ENCODE results near the gene PCYT1A. TPM values are rescaled to one million over a fixed set of nuclear protein-coding genes. Genes with fewer than 3 reads are reported as not detected.

The PCYT1A gene
- total and polyA plus RNA-seq, 10 of the 15 experiments (the other 5 are each of a cell fraction or from before 2014, with no cell fraction given), result 10.8 to 64.3 (median 48.6) TPM

DNA sequence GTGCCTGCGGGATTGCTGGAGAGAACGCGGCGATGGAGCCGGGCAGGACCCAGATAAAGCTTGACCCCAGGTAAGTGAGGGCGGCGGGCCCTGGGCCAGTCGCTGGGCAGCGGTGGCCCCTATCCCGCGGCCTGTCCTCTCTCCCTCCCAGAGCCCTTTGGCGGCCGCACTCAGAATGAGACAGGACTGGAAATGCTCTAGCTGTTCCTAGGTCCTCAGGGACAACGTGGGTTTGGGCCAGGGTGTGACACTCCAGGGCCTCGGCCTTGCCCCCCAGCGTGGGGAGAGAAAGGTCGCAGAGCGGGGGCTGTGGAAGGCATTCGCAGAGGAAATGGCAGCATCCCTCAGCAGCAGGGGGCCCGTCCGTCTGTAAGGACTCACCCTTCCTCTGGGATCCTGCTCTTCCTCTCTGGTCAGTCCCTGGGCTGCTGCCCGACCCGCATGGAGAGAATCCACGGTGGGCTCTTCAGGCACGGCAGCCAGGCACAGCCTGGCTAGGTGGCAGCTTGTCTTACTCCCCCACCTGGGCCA lies 70.8 kb downstream of the PCYT1A start:
- Histone ChIP-seq H3K79me2 (ENCODE audit: control insufficient read depth, insufficient read depth, low read length) (no peaks in the 10 kb centered on the region), H3K4me3 (no peak overlapping the region), H3K36me3 (ENCODE audit: control insufficient read depth in 2 of 2, insufficient read depth in 2 of 2, low read length in 1 of 2) (no peaks in the 10 kb centered on the region), H3K4me1 (ENCODE audit: control insufficient read depth, insufficient read depth, low read length) (peaks cover 10% of the 10 kb centered on the region), H4K20me1 (ENCODE audit: control insufficient read depth, insufficient read depth) (no peaks in the 10 kb centered on the region), H3K27ac (ENCODE audit: control insufficient read depth, insufficient read depth) (no peak overlapping the region), H3K27me3 (replicated peaks in 1 of 2; ENCODE audit: control insufficient read depth in 2 of 2, insufficient read depth in 2 of 2, low read length in 1 of 2) (no peaks in the 10 kb centered on the region), H2AFZ (ENCODE audit: control insufficient read depth, low read depth, low read length) (no peak overlapping the region), H3K9ac (ENCODE audit: control insufficient read depth, insufficient read depth, low read length) (no peak overlapping the region), H3K9me3 (replicated peaks; ENCODE audit: control insufficient read depth, insufficient read depth, low read length) (no peaks in the 10 kb centered on the region), H3K4me2 (ENCODE audit: control insufficient read depth, insufficient read depth) (no peak overlapping the region)
- FAIRE-seq (no peak), ATAC-seq (no peak), DNase-seq (ENCODE audit: low read depth, low spot score) (no peak)
- intact Hi-C loops (cut with micrococcal nuclease; ENCODE audit: unreplicated experiment), result no loop called here
- BruUV-seq (replicated peaks), result no TSS peak
- CTCF ChIA-PET, result no interaction called here
- RAD21 ChIA-PET (ENCODE audit: unreplicated experiment), result no interaction called here
- POLR2A ChIA-PET, result no interaction called here
- WGBS (ENCODE audit: insufficient coverage, insufficient replicate concordance, low lambda C conversion rate, missing lambda C conversion rate), result 86% methylated on average over 21 of the region's 25 CpGs
- in situ Hi-C loops (cut with MboI), result no loop called here
- SMC1A ChIA-PET (ENCODE audit: uncharacterized antibody, unreplicated experiment), result interaction anchor here (1.4 kb wide), 1 partner anchor 17 kb away, joined by 3 read pairs; no protein-coding TSS in a partner anchor
- no peak for TF ChIP-seq HDGF (IDR thresholded peaks at IDR 0.05)

DNA sequence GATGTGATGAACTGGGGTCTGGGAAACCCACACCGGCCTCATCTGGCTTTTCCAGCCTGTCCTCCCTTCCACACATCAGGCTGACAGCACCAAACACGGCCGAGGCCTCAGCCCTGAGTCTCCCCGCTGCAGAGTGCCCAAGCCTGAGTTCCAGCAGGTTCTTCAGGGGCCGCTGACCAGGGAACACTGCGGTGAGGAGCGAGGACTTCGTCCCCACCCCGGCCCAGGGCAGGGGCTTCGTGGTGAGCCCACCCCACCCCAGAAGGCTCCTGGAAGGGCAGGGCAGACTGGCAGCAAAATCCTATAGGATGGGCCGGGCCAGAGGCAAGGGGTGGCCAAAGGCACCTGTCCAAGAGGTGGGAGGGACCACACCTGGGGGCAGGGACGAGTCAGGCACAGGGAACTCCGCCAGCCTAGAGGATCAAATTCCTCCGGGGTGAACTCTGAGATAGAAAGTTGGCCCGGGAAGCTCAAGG lies 71.4 kb downstream of the PCYT1A start, which contains the start of gene SLC51A:
SLC51A (plus strand) TSS at position 446 of the 476 bp plus-strand sequence. CDS start 179 bp downstream, outside the sequence.
- Histone ChIP-seq H3K9me3 (replicated peaks; ENCODE audit: control insufficient read depth, insufficient read depth, low read length) (no peaks in the 10 kb centered on the region), H4K20me1 (ENCODE audit: control insufficient read depth, insufficient read depth) (no peaks in the 10 kb centered on the region), H3K4me2 (ENCODE audit: control insufficient read depth, insufficient read depth) (no peak within 1 kb of the TSS), H2AFZ (ENCODE audit: control insufficient read depth, low read depth, low read length) (no peak within 1 kb of the TSS), H3K36me3 (ENCODE audit: control insufficient read depth in 2 of 2, insufficient read depth in 2 of 2, low read length in 1 of 2) (no peaks in the 10 kb centered on the region), H3K4me3 (no peak within 1 kb of the TSS), H3K4me1 (ENCODE audit: control insufficient read depth, insufficient read depth, low read length) (peaks cover 10% of the 10 kb centered on the region), H3K27ac (ENCODE audit: control insufficient read depth, insufficient read depth) (no peak within 1 kb of the TSS), H3K9ac (ENCODE audit: control insufficient read depth, insufficient read depth, low read length) (no peak within 1 kb of the TSS), H3K79me2 (ENCODE audit: control insufficient read depth, insufficient read depth, low read length) (no peaks in the 10 kb centered on the region), H3K27me3 (replicated peaks in 1 of 2; ENCODE audit: control insufficient read depth in 2 of 2, insufficient read depth in 2 of 2, low read length in 1 of 2) (no peaks in the 10 kb centered on the region)
- no TSS peak for BruUV-seq (replicated peaks)
- in situ Hi-C loops (cut with MboI) (no loop called here), intact Hi-C loops (cut with micrococcal nuclease; ENCODE audit: unreplicated experiment) (no loop called here)
- RAD21 ChIA-PET (ENCODE audit: unreplicated experiment), result no interaction called here
- SMC1A ChIA-PET (ENCODE audit: uncharacterized antibody, unreplicated experiment), result interaction anchor here (1.4 kb wide), 1 partner anchor 16 kb away, joined by 3 read pairs; no protein-coding TSS in a partner anchor
- CTCF ChIA-PET, result no interaction called here
- ATAC-seq (no peak), DNase-seq (ENCODE audit: low read depth, low spot score) (no peak), FAIRE-seq (no peak)
- 52% methylated on average over 14 of the region's 15 CpGs for WGBS (ENCODE audit: insufficient coverage, insufficient replicate concordance, low lambda C conversion rate, missing lambda C conversion rate)
- POLR2A ChIA-PET, result no interaction called here
- TF ChIP-seq TCF7 (IDR thresholded peaks at IDR 0.05; ENCODE audit: borderline replicate concordance) (no peak), ESRRA (IDR thresholded peaks at IDR 0.05; ENCODE audit: low read length) (no peak), ETV6 (conservative IDR thresholded peaks at IDR 0.05 in 1 of 2, IDR thresholded peaks at IDR 0.05 in 1 of 2; ENCODE audit: borderline replicate concordance in 1 of 2, low read depth in 1 of 2) (no peak), NRF1 (conservative IDR thresholded peaks at IDR 0.05; ENCODE audit: low read depth, low read length) (no peak), IKZF2 (IDR thresholded peaks at IDR 0.05) (no peak)
- TF ChIP-seq, protein P1, sequence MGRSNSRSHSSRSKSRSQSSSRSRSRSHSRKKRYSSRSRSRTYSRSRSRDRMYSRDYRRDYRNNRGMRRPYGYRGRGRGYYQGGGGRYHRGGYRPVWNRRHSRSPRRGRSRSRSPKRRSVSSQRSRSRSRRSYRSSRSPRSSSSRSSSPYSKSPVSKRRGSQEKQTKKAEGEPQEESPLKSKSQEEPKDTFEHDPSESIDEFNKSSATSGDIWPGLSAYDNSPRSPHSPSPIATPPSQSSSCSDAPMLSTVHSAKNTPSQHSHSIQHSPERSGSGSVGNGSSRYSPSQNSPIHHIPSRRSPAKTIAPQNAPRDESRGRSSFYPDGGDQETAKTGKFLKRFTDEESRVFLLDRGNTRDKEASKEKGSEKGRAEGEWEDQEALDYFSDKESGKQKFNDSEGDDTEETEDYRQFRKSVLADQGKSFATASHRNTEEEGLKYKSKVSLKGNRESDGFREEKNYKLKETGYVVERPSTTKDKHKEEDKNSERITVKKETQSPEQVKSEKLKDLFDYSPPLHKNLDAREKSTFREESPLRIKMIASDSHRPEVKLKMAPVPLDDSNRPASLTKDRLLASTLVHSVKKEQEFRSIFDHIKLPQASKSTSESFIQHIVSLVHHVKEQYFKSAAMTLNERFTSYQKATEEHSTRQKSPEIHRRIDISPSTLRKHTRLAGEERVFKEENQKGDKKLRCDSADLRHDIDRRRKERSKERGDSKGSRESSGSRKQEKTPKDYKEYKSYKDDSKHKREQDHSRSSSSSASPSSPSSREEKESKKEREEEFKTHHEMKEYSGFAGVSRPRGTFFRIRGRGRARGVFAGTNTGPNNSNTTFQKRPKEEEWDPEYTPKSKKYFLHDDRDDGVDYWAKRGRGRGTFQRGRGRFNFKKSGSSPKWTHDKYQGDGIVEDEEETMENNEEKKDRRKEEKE (IDR thresholded peaks at IDR 0.05), result no peak
- TF ChIP-seq, protein P2, sequence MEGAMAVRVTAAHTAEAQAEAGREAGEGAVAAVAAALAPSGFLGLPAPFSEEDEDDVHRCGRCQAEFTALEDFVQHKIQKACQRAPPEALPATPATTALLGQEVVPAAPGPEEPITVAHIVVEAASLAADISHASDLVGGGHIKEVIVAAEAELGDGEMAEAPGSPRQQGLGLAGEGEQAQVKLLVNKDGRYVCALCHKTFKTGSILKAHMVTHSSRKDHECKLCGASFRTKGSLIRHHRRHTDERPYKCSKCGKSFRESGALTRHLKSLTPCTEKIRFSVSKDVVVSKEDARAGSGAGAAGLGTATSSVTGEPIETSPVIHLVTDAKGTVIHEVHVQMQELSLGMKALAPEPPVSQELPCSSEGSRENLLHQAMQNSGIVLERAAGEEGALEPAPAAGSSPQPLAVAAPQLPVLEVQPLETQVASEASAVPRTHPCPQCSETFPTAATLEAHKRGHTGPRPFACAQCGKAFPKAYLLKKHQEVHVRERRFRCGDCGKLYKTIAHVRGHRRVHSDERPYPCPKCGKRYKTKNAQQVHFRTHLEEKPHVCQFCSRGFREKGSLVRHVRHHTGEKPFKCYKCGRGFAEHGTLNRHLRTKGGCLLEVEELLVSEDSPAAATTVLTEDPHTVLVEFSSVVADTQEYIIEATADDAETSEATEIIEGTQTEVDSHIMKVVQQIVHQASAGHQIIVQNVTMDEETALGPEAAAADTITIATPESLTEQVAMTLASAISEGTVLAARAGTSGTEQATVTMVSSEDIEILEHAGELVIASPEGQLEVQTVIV (IDR thresholded peaks at IDR 0.05; ENCODE audit: borderline replicate concordance, partially characterized antibody), result no peak
- TF ChIP-seq, protein P3, sequence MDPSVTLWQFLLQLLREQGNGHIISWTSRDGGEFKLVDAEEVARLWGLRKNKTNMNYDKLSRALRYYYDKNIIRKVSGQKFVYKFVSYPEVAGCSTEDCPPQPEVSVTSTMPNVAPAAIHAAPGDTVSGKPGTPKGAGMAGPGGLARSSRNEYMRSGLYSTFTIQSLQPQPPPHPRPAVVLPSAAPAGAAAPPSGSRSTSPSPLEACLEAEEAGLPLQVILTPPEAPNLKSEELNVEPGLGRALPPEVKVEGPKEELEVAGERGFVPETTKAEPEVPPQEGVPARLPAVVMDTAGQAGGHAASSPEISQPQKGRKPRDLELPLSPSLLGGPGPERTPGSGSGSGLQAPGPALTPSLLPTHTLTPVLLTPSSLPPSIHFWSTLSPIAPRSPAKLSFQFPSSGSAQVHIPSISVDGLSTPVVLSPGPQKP (IDR thresholded peaks at IDR 0.05; ENCODE audit: low read depth, low read length), result no peak
- TF ChIP-seq, protein P4, sequence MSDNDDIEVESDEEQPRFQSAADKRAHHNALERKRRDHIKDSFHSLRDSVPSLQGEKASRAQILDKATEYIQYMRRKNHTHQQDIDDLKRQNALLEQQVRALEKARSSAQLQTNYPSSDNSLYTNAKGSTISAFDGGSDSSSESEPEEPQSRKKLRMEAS (IDR thresholded peaks at IDR 0.05; ENCODE audit: low read depth, low read length), result no peak

Data from GM12878 (cell line).